Left kidney (tissue), 2 donors: ENCODE results near the gene FOXRED1. TPM values are rescaled to one million over a fixed set of nuclear protein-coding genes. Genes with fewer than 3 reads are reported as not detected.

ENCODE experiments used
- DNase-seq: peaks from one replicate; pipeline ENCODE4 v3.0.0-alpha.2; 2013
- polyA plus RNA-seq: library from polyadenylated mRNA; unstranded; fragments of 120-200 nt; gene quantifications from one replicate; pipeline ENCODE4 v1.2.1, GENCODE V29; 2013; ENCODE audit not compliant: insufficient read length

The FOXRED1 gene
- polyA plus RNA-seq, 1 donor, result 58.4 TPM

GRCh38 chr11:126310200-126310991 is 41.4 kb downstream of the FOXRED1 start:
- DNase-seq, result peak; percentile 75

- no peak for DNase-seq
Measured at GRCh38 chr11:126310992-126311310, 42.0 kb downstream of the FOXRED1 start.

- no peak for DNase-seq
Measured at GRCh38 chr11:126311401-126312291, 42.7 kb downstream of the FOXRED1 start.

GRCh38 chr11:126312961-126313360 is 44.0 kb downstream of the FOXRED1 start:
- DNase-seq, result no peak

GRCh38 chr11:126313826-126314225 is 44.9 kb downstream of the FOXRED1 start:
- DNase-seq, result no peak

- DNase-seq, result no peak
Measured at GRCh38 chr11:126317432-126317755, 48.4 kb downstream of the FOXRED1 start.

GRCh38 chr11:126317756-126318573 is 49.0 kb downstream of the FOXRED1 start:
- DNase-seq, result no peak

GRCh38 chr11:126318574-126319373 is 49.8 kb downstream of the FOXRED1 start:
- DNase-seq, result no peak

GRCh38 chr11:126319374-126319740 is 50.4 kb downstream of the FOXRED1 start:
- no peak for DNase-seq

- DNase-seq, result no peak
Measured at GRCh38 chr11:126322996-126323395, 54.0 kb downstream of the FOXRED1 start.

GRCh38 chr11:126327281-126328000 is 58.5 kb downstream of the FOXRED1 start:
- no peak for DNase-seq

Other genes starting within 250 kb of the FOXRED1 start
- 30.9 TPM for gene CDON, start 206.3 kb upstream of the FOXRED1 start, polyA plus RNA-seq
- 43.7 TPM for gene RPUSD4, start 57.5 kb upstream of the FOXRED1 start, polyA plus RNA-seq
- gene FAM118B, start 57.4 kb upstream of the FOXRED1 start, polyA plus RNA-seq, result 32.5 TPM
- 86.6 TPM for gene SRPRA, start 259 bp upstream of the FOXRED1 start, polyA plus RNA-seq
- gene TIRAP, start 13.9 kb downstream of the FOXRED1 start, polyA plus RNA-seq, result 15.5 TPM
- 14.6 TPM for gene DCPS, start 34.9 kb downstream of the FOXRED1 start, polyA plus RNA-seq
- 15.3 TPM for gene ST3GAL4, start 86.5 kb downstream of the FOXRED1 start, polyA plus RNA-seq